CD4-positive, alpha-beta T cell treated with Interleukin-1 beta for 1 hour (primary cell): ENCODE measurements around the gene ZNF718.
A peak's percentile ranks its signal among the peaks of the same experiment; 100 is the strongest.
"Not testable (repeated sequence)": the region's sequence is repeated elsewhere in the genome, so short reads cannot be mapped to it uniquely, and the experiment has no call there.

Experiments used
- DNase-seq, 2 donors: peaks; one replicate each; pipeline ENCODE4 v3.0.0-alpha.2; 2020 to 2022

ZNF718 gene

DNA sequence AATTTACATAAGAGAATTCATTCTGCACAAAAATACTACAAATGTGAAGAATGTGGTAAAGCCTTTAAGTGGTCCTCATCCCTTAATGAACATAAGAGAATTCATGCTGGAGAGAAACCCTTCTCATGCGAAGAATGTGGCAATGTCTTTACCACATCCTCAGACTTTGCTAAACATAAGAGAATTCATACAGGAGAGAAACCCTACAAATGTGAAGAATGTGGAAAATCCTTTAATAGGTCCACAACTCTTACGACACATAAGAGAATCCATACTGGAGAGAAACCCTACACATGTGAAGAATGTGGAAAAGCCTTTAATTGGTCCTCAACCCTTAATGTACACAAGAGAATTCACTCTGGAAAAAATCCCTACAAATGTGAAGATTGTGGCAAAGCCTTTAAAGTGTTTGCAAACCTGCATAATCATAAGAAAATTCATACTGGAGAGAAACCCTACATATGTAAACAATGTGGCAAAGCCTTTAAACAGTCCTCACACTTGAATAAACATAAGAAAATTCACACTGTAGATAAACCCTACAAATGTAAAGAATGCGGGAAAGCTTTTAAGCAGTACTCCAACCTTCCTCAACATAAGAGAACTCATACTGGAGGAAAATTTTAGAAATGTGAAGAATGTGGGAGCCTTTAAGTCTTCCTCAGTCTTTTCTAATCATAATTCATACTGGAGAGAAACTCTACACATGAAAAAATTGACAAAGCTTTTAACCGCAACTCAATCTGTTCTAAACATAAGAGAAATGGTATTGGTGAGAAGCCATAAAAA, 37.4 kb downstream of the ZNF718 start:
- DNase-seq = no peak

DNA sequence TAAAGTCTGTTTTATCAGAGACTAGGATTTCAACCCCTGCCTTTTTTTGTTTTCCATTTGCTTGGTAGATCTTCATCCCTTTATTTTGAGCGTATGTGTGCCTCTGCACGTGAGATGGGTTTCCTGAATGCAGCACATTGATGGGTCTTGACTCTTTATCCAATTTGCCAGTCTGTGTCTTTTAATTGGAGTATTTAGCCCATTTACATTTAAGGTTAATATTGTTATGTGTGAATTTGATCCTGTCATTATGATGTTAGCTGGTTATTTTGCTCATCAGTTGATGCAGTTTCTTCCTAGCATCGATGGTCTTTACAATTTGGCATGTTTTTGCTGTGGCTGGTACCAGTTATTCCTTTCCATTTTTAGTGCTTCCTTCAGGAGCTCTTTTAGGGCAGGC, 45.3 kb downstream of the ZNF718 start:
- DNase-seq = not testable (repeated sequence)

DNA sequence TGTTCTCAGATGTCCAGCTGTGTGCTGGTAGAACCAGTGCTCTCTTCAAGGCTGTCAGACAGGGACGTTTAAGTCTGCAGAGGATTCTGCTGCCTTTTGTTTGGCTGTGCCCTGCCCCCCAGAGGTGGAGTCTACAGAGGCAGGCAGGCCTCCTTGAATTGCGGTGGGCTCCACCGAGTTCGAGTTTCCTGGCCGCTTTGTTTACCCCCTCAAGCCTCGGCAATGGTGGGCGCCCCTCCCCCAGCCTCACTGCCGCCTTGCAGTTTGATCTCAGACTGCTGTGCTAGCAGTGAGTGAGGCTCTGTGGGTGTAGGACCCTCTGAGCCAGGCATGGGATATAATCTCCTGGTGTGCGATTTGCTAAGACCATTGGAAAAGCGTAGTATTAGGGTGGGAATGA, 47.0 kb downstream of the ZNF718 start:
- not testable (repeated sequence) for DNase-seq

DNA sequence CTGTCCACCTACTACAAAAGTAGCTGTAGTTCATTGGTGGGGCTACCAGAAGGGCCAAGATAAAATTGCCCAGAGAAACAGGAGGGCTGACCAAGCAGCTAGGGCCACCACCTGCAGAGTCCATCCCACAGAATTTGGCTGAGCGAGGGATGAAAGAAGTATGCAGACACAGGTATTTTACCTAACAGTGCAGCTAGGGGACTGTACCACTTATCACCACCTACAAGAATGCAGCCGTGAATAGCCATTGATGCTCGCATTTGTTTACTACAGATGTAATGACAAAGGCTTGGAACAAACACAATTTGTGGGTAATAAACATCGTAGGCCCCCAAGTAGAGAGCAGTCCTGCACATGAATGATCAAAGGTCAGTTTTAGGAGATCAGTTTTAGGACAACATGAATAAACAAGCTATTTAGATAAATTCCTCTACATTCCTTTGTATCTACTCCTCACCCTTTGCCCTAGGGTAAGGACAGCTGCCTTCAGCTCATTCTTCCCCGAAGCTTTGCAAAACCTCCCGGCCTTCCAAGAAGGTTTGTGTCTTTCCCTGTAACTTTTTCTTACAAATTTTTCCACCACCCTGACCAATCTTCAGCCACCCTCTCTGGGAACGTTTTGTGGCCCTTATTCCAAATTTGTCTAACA, 49.5 kb downstream of the ZNF718 start:
- DNase-seq = no peak

DNA sequence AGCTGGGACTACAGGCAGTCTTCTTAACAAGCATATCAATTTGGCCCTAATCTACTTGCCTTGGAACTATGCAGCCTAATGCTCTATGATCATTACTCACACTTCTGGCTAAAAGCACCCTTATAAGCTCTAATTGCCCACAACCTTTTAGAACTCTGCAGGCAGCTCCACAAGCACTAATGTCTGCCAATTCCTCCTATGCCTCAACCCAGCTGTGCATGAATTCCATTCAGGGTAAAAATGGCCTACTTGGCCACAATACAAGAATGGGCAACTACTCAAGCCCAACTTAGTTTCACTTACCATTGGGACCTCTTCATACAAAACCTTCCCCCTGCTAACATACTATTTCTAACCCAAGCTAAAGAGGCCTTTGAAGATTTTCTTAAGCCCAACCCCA, 51.7 kb downstream of the ZNF718 start:
- DNase-seq = no peak

DNA sequence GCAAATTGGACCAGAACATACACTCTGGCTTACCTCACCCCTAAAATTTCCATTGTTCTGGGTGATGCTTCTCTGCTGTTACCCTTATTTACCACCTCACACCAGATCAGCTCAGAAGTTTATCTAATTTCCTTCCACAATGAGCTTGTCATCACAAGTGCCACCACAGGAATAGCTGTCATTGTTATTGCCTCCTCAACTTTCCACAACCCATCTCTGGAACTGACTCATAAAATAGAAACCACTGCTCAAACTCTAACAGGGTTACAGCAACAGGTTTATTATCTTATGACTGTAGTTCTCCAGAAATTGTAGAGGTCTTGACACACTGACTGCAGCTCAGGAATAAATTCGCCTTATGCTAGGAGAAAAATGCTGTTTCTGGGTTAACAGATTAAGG, 52.7 kb downstream of the ZNF718 start:
- no peak for DNase-seq

DNA sequence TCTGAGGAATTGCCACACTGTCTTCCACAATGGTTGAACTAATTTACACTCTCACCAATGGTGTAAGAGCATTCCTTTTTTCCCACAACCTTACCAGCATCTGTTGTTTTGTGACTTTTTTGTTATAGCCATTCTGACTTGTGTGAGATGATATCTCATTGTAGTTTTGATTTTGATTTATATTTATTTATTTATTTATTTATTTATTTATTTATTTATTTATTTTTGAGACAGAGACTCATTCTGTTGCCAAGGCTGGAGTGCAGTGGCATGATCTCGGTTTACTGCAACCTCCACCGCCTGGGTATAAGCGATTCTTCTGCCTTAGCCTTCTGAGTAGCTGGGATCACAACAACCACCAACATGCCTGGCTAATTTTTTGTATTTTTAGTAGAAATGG, 57.9 kb downstream of the ZNF718 start:
- not testable (repeated sequence) for DNase-seq

DNA sequence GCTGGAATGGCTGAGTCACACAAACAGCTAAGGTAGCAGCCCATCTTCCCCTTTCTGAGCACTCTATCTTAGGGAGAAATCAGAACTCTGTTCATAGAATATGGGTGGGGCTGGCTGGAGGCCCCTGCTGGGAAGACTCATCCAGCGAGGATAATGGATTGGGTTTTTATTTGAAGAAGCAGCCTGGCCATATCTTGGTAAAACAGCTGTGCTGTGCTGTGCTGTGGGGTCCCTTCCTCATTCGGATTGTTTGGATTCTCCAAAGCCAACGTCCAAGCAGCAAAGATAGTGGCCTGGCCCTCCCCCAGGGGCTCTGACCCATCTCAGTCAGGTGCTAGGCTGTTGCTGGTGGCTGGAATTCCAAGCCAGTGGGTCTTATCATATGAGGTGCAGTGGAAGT, 63.8 kb downstream of the ZNF718 start:
- DNase-seq = no peak

DNA sequence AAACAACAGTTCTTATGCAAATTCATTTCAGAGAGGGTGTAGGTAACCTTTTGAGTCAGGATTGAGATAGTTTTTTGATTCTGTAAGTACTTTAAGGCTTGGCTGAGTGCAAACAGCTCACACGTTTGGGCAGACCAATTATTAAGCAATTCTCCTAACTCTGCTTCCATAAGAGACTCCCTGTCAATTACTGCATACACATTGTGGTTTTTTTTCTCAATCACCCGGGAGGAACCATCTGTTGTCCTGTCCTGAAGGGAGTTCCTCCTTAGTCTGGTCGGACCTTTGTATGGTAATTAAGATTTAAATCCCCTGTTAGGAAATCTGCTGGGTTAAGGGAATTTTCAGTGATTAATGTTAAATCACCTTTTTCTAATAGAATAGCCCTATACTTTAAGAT, 70.9 kb downstream of the ZNF718 start:
- DNase-seq = not testable (repeated sequence)

DNA sequence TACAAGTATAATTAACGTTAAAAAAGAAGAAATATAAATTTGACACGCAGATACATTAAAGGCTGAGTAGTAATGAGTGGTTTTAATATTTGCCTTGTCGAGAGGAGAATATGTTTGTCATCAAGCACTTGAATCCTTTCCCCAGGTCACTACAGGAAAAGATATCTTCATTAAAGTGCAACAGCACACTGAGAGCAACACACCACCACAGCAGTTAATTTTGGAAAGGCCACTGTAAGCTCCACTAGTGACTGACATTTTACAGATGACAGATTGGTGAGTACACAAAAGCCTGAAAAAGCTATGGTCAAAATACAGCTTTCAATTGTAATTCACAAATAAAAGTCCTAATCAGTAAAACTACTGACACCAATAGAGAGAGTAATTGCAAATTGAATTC, 76.6 kb downstream of the ZNF718 start:
- DNase-seq = no peak

DNA sequence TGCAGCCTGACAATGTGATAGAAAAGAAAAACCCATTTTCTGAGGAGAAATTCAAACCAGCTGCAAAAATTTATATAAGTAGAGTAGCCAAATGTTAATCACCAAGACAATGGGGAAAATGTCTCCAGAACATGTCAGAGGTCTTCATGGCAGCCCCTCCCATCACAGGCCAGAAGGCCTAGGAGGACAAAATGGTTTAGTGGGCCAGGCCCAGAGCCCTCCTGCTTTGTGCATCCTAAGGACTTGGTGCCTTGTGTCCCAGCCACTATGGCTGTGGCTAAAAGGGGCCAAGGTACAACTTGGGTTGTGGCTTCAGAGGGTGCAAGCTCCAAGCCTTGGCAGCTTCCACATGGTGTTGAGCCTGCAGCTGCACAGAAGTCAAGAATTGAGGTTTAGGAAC, 78.5 kb downstream of the ZNF718 start:
- DNase-seq = not testable (repeated sequence)

DNA sequence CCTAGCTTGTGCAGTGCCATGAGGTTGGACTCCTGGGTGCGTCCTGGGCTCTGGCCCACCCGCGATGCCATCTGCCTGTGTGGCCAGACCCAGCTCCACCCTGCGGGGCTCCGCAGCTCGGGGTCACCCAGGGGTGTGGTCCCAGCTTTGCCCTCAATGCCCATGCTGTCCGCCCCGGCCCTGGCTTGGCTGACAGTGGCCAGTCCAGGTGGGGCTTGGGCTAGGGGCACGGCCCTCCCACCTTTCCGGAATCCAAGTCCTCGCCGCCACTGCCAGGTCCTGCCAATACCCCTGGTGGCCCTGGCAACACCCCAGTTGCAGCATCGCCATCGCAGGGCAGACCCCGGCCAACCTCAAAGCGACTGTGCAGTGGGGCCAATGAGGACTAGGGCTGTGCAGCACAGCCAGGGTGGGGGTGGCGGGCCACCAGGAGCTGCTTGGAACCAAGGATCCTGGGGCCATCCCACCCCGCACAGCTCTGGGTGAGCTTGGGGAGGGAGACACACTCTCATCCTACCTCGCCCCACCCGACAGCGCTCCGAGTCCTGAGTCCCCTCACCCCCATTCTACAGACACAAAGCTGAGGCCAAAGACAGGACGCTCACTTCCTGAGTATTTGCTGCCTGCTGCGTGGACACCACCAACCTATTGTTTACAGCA, 80.9 kb downstream of the ZNF718 start:
- DNase-seq = no peak

DNA sequence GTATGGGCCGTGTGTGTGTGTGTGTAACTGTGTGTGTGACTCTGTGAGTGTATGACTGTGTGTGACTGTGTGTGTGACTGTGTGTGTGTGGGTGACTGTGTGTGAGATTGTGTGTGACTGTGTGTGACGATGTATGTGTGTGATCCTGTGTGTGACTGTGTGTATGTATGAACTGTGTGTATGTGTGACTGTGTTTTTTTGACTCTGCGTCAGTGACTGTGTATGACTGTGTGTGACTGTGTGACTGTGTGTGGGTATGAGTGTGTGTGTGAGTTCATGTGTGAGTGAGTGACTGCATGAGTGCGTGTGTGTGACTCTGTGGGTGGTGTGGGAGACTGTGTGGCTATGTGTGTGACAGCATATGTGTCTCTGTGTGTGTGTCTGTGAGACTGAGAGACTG, 81.8 kb downstream of the ZNF718 start:
- no peak for DNase-seq

DNA sequence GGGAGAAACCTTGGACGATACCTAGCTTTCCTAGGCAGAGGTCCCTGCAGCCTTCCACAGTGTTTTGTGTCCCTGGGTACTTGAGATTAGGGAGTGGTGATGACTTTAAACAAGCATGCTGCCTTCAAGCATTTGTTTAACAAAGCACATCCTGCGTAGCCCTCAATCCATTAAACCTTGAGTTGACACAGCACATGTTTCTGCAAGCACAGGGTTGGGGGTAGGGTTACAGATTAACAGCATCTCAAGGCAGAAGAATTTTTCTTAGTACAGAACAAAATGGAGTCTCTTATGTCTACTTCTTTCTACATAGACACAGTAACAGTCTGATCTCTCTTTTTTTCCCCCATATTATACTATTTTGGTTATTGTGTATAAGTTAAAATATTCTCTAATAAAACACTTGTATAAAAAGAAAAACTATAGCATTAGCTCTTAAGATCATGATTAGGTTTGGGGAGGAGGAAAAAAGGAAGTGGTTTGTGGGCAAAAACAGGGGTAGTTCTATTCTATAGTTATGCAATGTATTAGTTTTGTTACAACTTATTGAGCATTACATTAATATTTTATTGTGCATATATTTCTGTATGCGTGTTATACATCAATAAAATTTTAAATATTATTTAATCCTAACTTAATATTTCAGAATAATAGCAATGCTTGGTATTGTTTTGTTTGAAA, 84.3 kb downstream of the ZNF718 start:
- not testable (repeated sequence) for DNase-seq

DNA sequence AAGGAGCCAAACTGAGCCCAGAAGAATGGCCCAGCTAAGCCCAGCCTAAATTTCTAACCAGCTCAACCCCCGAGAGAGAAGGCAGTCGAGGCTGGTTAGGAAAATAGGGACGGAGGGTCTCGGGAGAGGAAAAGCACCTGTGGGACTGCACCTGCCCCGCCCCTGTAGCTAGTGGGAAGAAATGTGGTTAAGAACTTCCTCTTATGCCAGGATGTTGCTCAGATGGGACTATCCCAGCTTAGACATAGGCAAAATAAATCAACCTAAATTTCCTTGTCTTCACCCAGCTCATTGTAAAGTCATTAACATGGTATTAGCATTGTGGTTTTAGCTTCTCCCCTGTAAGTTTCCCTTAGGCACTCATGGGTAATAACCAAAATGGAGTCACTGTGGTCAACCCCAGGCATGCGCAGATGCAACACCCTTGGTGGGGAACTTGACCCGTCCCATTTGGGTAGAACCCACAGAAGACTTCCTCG, 86.8 kb downstream of the ZNF718 start:
- DNase-seq = peak; percentile 11 to 28

DNA sequence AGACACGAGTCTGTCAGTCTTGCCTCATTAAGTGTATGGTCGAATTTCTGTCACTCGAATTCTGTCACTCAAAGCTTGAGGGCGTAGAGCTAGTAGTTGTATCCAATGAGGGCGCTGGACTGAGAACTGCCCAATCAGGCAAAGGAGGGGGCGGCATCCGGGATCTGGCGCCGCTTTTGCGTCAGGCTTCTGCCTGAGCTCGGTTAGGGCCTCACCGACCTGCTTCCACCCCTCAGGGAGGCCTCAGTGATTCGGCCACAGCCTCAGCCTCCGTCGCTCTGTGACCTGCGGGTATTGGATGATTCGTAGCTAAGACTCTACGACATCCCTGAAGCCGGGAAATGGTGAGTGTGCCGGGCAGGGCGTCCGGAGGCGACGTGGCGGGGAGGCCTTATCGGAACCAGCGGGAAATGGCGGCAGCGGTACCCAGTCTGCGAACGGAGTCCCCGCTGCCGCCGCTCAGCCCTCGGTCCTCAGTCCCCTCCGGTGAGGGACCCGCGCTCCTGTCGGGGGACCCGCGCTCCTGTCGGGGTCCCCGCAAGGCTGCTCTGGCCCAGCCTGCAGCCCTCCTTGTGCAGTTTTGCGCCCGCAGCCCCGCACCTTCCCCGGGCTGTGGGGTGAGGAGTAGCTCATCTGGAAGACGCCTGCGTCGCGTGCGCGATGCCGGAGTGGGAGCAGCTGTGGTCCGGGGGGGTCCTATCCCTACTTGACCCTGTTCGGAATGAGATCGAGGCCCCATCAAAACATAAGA, 88.3 kb downstream of the ZNF718 start:
- peak; percentile 8 to 25 for DNase-seq

DNA sequence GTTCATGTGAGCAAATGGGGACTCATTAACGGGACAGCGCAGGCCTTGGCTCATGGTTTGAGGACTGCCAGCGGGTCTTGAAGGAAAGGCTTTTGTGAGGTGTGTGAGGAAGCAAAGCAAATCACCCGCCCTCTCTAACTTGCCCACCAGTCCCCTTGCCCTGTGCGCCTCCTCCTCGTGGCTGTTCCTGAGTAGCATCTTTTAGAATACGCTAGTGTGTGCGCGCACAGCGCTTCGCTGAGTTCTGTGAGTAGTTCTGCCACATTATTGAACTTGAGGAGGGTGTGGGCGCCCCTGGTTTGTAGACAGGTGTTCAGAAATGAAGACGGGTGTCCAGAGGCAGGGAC, 88.9 kb downstream of the ZNF718 start:
- DNase-seq = not testable (repeated sequence)
